HepG2 (cell line): ENCODE measurements around the gene LIME1. TPM values are rescaled to one million over a fixed set of nuclear protein-coding genes. Genes with fewer than 3 reads are reported as not detected.

Experiments used
- ATAC-seq: fragments of 200-7000 bp; cut with Tn5 transposase; 3 replicates; pipeline ENCODE4 v1.9.1; 2020; ENCODE audit warnings: mild to moderate bottlenecking, moderate library complexity
- BruUV-seq: library from RNA; stranded (reverse); fragments of 400-500 nt; replicated peaks from 2 replicates; lab custom pipeline; 2021; lab: Mats Ljungman, UMichigan
- CTCF ChIA-PET: fragments of 300-600 bp; formaldehyde crosslinking; extraction: SDS; loops from one replicate; lab custom pipeline; 2021; ENCODE audit warnings: low total read pairs, inconsistent platforms, low intra/inter-chr PET ratio; lab: Yijun Ruan, JAX
- POLR2A ChIA-PET: fragments of 350-600 bp; sonication (Branson Sonifier 250); formaldehyde crosslinking; loops from one replicate; lab custom pipeline; 2020; ENCODE audit warnings: antibody characterized with exemption, inconsistent platforms; lab: Yijun Ruan, JAX
- DNase-seq: peaks from one replicate; pipeline ENCODE4 v3.0.0-alpha.2; 2015; ENCODE audit warnings: low spot score
- FAIRE-seq: peaks from 3 replicates; lab custom pipeline; 2011; peaks lifted over from hg19 to GRCh38; lab: Jason Lieb, UNC
- H2AFZ ChIP-seq: one replicate; pipeline ENCODE4 v1.6.1; 2011; ENCODE audit warnings: low read length, inconsistent platforms
- H3K27ac ChIP-seq: fragments of 300-600 bp; 3 replicates; pipeline ENCODE4 v1.8.0; 2011; ENCODE audit warnings: mixed run types, mild to moderate bottlenecking, mixed read lengths, low read length, inconsistent platforms; ENCODE audit not compliant: insufficient read depth; ENCODE audit errors: extremely low read length
- H3K27me3 ChIP-seq, 2 experiments: fragments of 200-600 bp in 1 of 2; 2 replicates in 1 of 2; 3 replicates in 1 of 2; pipeline versions ENCODE4 v1.6.0 to v1.8.0; 2011; ENCODE audit warnings: low read length in 2 of 2, mild to moderate bottlenecking in 2 of 2, moderate library complexity in 2 of 2, inconsistent platforms in 1 of 2; ENCODE audit not compliant: insufficient read depth in 2 of 2, control insufficient read depth in 1 of 2
- H3K36me3 ChIP-seq, 2 experiments: fragments of 200-600 bp in 1 of 2; replicated peaks in 1 of 2; 2 replicates in 1 of 2; 3 replicates in 1 of 2; pipeline versions ENCODE4 v1.5.1 to v1.8.0; 2011; ENCODE audit warnings: low read length in 2 of 2, inconsistent platforms in 1 of 2; ENCODE audit not compliant: insufficient read depth in 2 of 2, control insufficient read depth in 1 of 2
- H3K4me1 ChIP-seq: 2 replicates; pipeline ENCODE4 v1.5.1; 2012; ENCODE audit warnings: low read length, inconsistent platforms; ENCODE audit not compliant: insufficient read depth
- H3K4me2 ChIP-seq: 2 replicates; pipeline ENCODE4 v1.6.0; 2011; ENCODE audit warnings: low read depth, low read length, inconsistent platforms
- H3K4me3 ChIP-seq, 3 experiments: fragments of 200-600 bp in 1 of 3; sonication (generic), shearing (Covaris generic) in 1 of 3; replicated peaks in 1 of 3; 2 replicates each; pipeline ENCODE4 v1.5.1; 2011 to 2016; ENCODE audit warnings: low read length in 3 of 3, inconsistent platforms in 2 of 3, low read depth in 2 of 3, mild to moderate bottlenecking in 2 of 3, control low read depth in 1 of 3, mixed read lengths in 1 of 3; ENCODE audit not compliant: insufficient read depth in 1 of 3
- H3K79me2 ChIP-seq: one replicate; pipeline ENCODE4 v1.6.1; 2011; ENCODE audit warnings: low read length, inconsistent platforms; ENCODE audit not compliant: insufficient read depth
- H3K9ac ChIP-seq: 2 replicates; pipeline ENCODE4 v1.6.0; 2011; ENCODE audit warnings: mild to moderate bottlenecking, low read depth, low read length, inconsistent platforms; ENCODE audit not compliant: insufficient read depth
- H3K9me3 ChIP-seq: 2 replicates; pipeline ENCODE4 v1.5.1; 2012; ENCODE audit warnings: mild to moderate bottlenecking, low read length
- H4K20me1 ChIP-seq: 2 replicates; pipeline ENCODE4 v1.6.0; 2011; ENCODE audit warnings: inconsistent platforms, mild to moderate bottlenecking, low read length, moderate library complexity; ENCODE audit not compliant: insufficient read depth
- BCL6 ChIP-seq: IDR thresholded peaks from 2 replicates; pipeline ENCODE4 v1.6.1; 2016; ENCODE audit warnings: missing genetic modification reagents, missing compliant biosample characterization
- CEBPB ChIP-seq: IDR thresholded peaks from 2 replicates; pipeline ENCODE4 v1.6.1; 2011; ENCODE audit warnings: low read depth, low read length, improper control_type of control experiment, borderline replicate concordance
- CHD4 ChIP-seq: fragments of 200-600 bp; sonication (generic); IDR thresholded peaks from 2 replicates; pipeline ENCODE4 v1.7.0; 2017; ENCODE audit warnings: mild to moderate bottlenecking, low read length, borderline replicate concordance
- FOXM1 ChIP-seq: sonication (generic); formaldehyde crosslinking; IDR thresholded peaks from 2 replicates; pipeline ENCODE4 v1.5.0; 2020; ENCODE audit warnings: missing genetic modification reagents
- GABPB1 ChIP-seq: IDR thresholded peaks from 2 replicates; pipeline ENCODE4 v1.6.1; 2016; ENCODE audit warnings: mild to moderate bottlenecking, missing genetic modification reagents, moderate library complexity, missing compliant biosample characterization
- NR2C2 ChIP-seq: sonication (generic); formaldehyde crosslinking; IDR thresholded peaks from 2 replicates; pipeline ENCODE4 v1.4.0; 2020; ENCODE audit warnings: missing genetic modification reagents, mild to moderate bottlenecking, moderate library complexity, borderline replicate concordance
- RARA ChIP-seq: IDR thresholded peaks from 2 replicates; pipeline ENCODE4 v1.6.1; 2016; ENCODE audit warnings: missing genetic modification reagents, missing compliant biosample characterization
- RBM39 ChIP-seq: fragments of 200-400 bp; formaldehyde crosslinking; IDR thresholded peaks from one replicate; pipeline ENCODE4 v1.6.1; 2018; ENCODE audit warnings: antibody characterized with exemption, mild to moderate bottlenecking, low read depth, low read length; ENCODE audit not compliant: poor library complexity, severe bottlenecking
- ZNF263 ChIP-seq: sonication (generic); formaldehyde crosslinking; IDR thresholded peaks from 2 replicates; pipeline ENCODE4 v1.4.0; 2020; ENCODE audit warnings: missing genetic modification reagents
- ZNF337 ChIP-seq: sonication (generic); formaldehyde crosslinking; IDR thresholded peaks from 2 replicates; pipeline ENCODE4 v1.5.1; 2020; ENCODE audit warnings: missing genetic modification reagents, low read depth, mild to moderate bottlenecking, borderline replicate concordance
- ZNF562 ChIP-seq: sonication (generic); formaldehyde crosslinking; IDR thresholded peaks from 2 replicates; pipeline ENCODE4 v1.8.0; 2022; ENCODE audit warnings: missing genetic modification reagents, borderline replicate concordance
- WGBS: methylation state at CpG from one replicate; pipeline ENCODE4 v1.1.6; 2017; ENCODE audit warnings: low lambda C conversion rate; 5-methylcytosine and 5-hydroxymethylcytosine counted together
- in situ Hi-C: cut with HindIII; loops from 2 replicates; pipeline ENCODE4 v1.10.0; 2017; ENCODE audit warnings: low pct_unique_long_range_greater_than_20kb; ENCODE audit not compliant: extremely low pct_ligation_motif_present
- intact Hi-C: fragments of 100-400 bp; cut with micrococcal nuclease; formaldehyde crosslinking; loops from one replicate; pipeline ENCODE4 v1.10.0; 2022; ENCODE audit not compliant: unreplicated experiment
- polyA plus RNA-seq, 8 experiments: library from polyadenylated mRNA; depleted of rRNA in 3 of 8; stranded (reverse) in 7 of 8; unstranded in 1 of 8; fragments of >200 nt; fragmentation: Illumina TruSeq in 4 of 8; extraction: Trizol in 4 of 8; gene quantifications; 2 replicates each; pipeline versions ENCODE4 v1.2.1 to v1.2.3, GENCODE V29; 2011 to 2016; ENCODE audit warnings: low read depth in 4 of 8, missing spikeins in 1 of 8, mixed read lengths in 1 of 8; ENCODE audit not compliant: insufficient read depth in 1 of 8
- total RNA-seq, 5 experiments: library from RNA; depleted of rRNA; stranded (reverse); fragments of >200 nt; fragmentation: Illumina TruSeq; extraction: Trizol; gene quantifications; 2 replicates each; pipeline ENCODE4 v1.2.3, GENCODE V29; 2016; ENCODE audit warnings: low read depth in 1 of 5
- TF ChIP-seq, protein P1 (sequence below): sonication (generic); formaldehyde crosslinking; IDR thresholded peaks from 2 replicates; pipeline ENCODE4 v1.5.1; 2020; ENCODE audit warnings: mild to moderate bottlenecking, moderate library complexity, missing genetic modification reagents
- TF ChIP-seq, protein P2 (sequence below): sonication (generic); formaldehyde crosslinking; IDR thresholded peaks from 2 replicates; pipeline ENCODE4 v1.9.0; 2022; ENCODE audit warnings: low read depth, missing genetic modification reagents
- TF ChIP-seq, protein P3 (sequence below): sonication (generic); formaldehyde crosslinking; IDR thresholded peaks from 2 replicates; pipeline ENCODE4 v1.5.0; 2020; ENCODE audit warnings: missing genetic modification reagents, mild to moderate bottlenecking, borderline replicate concordance
- TF ChIP-seq, protein P4 (sequence below): IDR thresholded peaks from 2 replicates; pipeline ENCODE4 v1.6.1; 2012; ENCODE audit warnings: inconsistent platforms
- TF ChIP-seq, protein P5 (sequence below): sonication (generic); formaldehyde crosslinking; IDR thresholded peaks from 2 replicates; pipeline ENCODE4 v1.5.0; 2020; ENCODE audit warnings: mild to moderate bottlenecking, missing genetic modification reagents, moderate library complexity

LIME1 gene
- total and polyA plus RNA-seq, 2 of the 13 experiments (the other 11 are each of a cell fraction or from before 2014, with no cell fraction given) = 13.0 to 61.5 TPM

DNA sequence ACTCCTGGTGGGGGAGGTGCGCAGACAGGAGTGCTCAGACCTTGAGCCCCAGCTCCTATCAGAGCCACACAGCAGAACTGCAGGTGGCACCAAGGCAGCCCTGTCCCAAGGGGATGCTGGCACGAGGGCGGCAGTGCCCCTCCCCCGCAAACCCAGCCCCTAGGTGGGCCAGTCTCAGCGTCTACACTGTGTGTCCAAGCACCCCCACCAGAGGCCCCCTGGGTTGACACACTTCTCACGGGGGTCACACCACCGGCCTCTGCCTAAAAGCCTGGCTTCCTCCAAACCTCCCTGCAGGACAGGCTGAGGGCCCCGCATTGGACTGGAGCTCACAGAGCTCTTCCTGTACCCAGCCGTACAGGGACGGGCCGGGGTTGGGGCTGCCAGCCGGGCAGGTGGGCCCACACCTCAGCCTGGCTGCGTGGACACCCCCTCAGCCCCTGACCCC is 11.2 kb downstream of the LIME1 start:
- FAIRE-seq (no peak), ATAC-seq (peak; percentile 44), DNase-seq (no peak)
- POLR2A ChIA-PET = interaction anchor here (1.0 to 5.1 kb wide), 3 partner anchors 10 to 209 kb away, joined by 3 to 28 read pairs (median 4); partner anchors contain the start of genes ARFRP1, LIME1, SLC2A4RG and UCKL1
- CTCF ChIA-PET = no interaction called here
- 11% methylated on average over 6 of the region's 13 CpGs for WGBS
- H2AFZ ChIP-seq = no peak overlapping the region
- H4K20me1 ChIP-seq = no peaks in the 10 kb centered on the region
- peak overlapping the region; percentile 13 for H3K27ac ChIP-seq
- intact Hi-C loops (loop anchor here (10.0 kb wide), 1 partner anchor 117 kb away; the partner anchor contains the start of genes ABHD16B and TPD52L2), in situ Hi-C loops (no loop called here)
- no TSS peak for BruUV-seq
- H3K79me2 ChIP-seq = no peaks in the 10 kb centered on the region
- H3K4me1 ChIP-seq = peaks cover 70% of the 10 kb centered on the region
- no peaks in the 10 kb centered on the region for H3K27me3 ChIP-seq
- no peaks in the 10 kb centered on the region for H3K9me3 ChIP-seq
- no peak overlapping the region for H3K9ac ChIP-seq
- H3K36me3 ChIP-seq = peaks cover 11 to 12% of the 10 kb centered on the region in 2 experiments; a peak in 4 of 5 replicates
- peak overlapping the region; percentile 44 for H3K4me2 ChIP-seq
- peak overlapping the region in 2 of 3 experiments; percentile 17 to 47; a peak in 1 of 6 replicates for H3K4me3 ChIP-seq
- no peak for TF ChIP-seq RBM39
- TF ChIP-seq, protein P1, sequence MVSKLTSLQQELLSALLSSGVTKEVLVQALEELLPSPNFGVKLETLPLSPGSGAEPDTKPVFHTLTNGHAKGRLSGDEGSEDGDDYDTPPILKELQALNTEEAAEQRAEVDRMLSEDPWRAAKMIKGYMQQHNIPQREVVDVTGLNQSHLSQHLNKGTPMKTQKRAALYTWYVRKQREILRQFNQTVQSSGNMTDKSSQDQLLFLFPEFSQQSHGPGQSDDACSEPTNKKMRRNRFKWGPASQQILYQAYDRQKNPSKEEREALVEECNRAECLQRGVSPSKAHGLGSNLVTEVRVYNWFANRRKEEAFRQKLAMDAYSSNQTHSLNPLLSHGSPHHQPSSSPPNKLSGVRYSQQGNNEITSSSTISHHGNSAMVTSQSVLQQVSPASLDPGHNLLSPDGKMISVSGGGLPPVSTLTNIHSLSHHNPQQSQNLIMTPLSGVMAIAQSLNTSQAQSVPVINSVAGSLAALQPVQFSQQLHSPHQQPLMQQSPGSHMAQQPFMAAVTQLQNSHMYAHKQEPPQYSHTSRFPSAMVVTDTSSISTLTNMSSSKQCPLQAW (CRISPR knock-in tag) = peak; percentile 39; the same call in 1 of the 2 replicates
- TF ChIP-seq, protein P2, sequence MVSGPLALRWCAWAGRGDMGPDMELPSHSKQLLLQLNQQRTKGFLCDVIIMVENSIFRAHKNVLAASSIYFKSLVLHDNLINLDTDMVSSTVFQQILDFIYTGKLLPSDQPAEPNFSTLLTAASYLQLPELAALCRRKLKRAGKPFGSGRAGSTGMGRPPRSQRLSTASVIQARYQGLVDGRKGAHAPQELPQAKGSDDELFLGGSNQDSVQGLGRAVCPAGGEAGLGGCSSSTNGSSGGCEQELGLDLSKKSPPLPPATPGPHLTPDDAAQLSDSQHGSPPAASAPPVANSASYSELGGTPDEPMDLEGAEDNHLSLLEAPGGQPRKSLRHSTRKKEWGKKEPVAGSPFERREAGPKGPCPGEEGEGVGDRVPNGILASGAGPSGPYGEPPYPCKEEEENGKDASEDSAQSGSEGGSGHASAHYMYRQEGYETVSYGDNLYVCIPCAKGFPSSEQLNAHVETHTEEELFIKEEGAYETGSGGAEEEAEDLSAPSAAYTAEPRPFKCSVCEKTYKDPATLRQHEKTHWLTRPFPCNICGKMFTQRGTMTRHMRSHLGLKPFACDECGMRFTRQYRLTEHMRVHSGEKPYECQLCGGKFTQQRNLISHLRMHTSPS = peak; percentile 37
- TF ChIP-seq ZNF562 (CRISPR knock-in tag) = no peak
- TF ChIP-seq, protein P3, sequence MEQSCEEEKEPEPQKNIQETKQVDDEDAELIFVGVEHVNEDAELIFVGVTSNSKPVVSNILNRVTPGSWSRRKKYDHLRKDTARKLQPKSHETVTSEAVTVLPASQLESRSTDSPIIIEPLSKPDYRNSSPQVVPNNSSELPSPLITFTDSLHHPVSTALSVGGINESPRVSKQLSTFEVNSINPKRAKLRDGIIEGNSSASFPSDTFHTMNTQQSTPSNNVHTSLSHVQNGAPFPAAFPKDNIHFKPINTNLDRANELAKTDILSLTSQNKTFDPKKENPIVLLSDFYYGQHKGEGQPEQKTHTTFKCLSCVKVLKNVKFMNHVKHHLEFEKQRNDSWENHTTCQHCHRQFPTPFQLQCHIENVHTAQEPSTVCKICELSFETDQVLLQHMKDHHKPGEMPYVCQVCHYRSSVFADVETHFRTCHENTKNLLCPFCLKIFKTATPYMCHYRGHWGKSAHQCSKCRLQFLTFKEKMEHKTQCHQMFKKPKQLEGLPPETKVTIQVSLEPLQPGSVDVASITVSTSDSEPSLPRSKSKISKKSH (CRISPR knock-in tag) = peak; percentile 67; the same call in 1 of the 2 replicates
- TF ChIP-seq, protein P4, sequence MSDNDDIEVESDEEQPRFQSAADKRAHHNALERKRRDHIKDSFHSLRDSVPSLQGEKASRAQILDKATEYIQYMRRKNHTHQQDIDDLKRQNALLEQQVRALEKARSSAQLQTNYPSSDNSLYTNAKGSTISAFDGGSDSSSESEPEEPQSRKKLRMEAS = peak; percentile 28; the same call in 1 of the 2 replicates
- TF ChIP-seq ZNF337 (CRISPR knock-in tag) = no peak
- TF ChIP-seq BCL6 (CRISPR knock-in tag) = 0 out of 2 replicates have a peak, but pooled peaks have one; percentile 17
- peak; percentile 45; the same call in 1 of the 2 replicates for TF ChIP-seq GABPB1 (CRISPR knock-in tag)
- TF ChIP-seq CHD4 = no peak
- no peak for TF ChIP-seq FOXM1
- no peak for TF ChIP-seq NR2C2 (CRISPR knock-in tag)
- TF ChIP-seq ZNF263 = 0 out of 2 replicates have a peak, but pooled peaks have one; percentile 33
- TF ChIP-seq RARA = no peak
- TF ChIP-seq, protein P5, sequence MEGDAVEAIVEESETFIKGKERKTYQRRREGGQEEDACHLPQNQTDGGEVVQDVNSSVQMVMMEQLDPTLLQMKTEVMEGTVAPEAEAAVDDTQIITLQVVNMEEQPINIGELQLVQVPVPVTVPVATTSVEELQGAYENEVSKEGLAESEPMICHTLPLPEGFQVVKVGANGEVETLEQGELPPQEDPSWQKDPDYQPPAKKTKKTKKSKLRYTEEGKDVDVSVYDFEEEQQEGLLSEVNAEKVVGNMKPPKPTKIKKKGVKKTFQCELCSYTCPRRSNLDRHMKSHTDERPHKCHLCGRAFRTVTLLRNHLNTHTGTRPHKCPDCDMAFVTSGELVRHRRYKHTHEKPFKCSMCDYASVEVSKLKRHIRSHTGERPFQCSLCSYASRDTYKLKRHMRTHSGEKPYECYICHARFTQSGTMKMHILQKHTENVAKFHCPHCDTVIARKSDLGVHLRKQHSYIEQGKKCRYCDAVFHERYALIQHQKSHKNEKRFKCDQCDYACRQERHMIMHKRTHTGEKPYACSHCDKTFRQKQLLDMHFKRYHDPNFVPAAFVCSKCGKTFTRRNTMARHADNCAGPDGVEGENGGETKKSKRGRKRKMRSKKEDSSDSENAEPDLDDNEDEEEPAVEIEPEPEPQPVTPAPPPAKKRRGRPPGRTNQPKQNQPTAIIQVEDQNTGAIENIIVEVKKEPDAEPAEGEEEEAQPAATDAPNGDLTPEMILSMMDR (CRISPR knock-in tag) = peak; percentile 39
- TF ChIP-seq CEBPB = no peak
